ENCODE measurements around the gene ANTKMT.

The ANTKMT gene

GRCh38 chr16:721765-722540 is 1.0 kb downstream of the ANTKMT start:
- no peaks in the 10 kb centered on the region for H3K27me3 ChIP-seq (ENCODE audit: insufficient read depth, poor library complexity, severe bottlenecking)
- peak overlapping the region; percentile 52 for H3K4me3 ChIP-seq (replicated peaks; ENCODE audit: insufficient read depth, low read length)
- H3K27ac ChIP-seq (replicated peaks), result peak overlapping the region; percentile 49
- TF ChIP-seq REST (IDR thresholded peaks at IDR 0.05; ENCODE audit: insufficient replicate concordance, low read depth), result no peak
- no peak for TF ChIP-seq SPI1 (IDR thresholded peaks at IDR 0.05; ENCODE audit: borderline replicate concordance, low read depth)
- TF ChIP-seq POLR2AphosphoS5 (IDR thresholded peaks at IDR 0.05; ENCODE audit: low read depth), result no peak
- no peak for TF ChIP-seq GABPA (IDR thresholded peaks at IDR 0.05; ENCODE audit: low read depth)
- TF ChIP-seq CTCF (IDR thresholded peaks at IDR 0.05; ENCODE audit: insufficient read depth, low read length), result no peak
- DNase-seq (ENCODE audit: low read depth in 1 of 2, low spot score in 1 of 2), result no peak

GRCh38 chr16:722835-723633 is 2.1 kb downstream of the ANTKMT start:
- no peak for DNase-seq (ENCODE audit: low read depth in 1 of 2, low spot score in 1 of 2)
- Histone ChIP-seq H3K27me3 (ENCODE audit: insufficient read depth, poor library complexity, severe bottlenecking) (no peaks in the 10 kb centered on the region), H3K27ac (replicated peaks) (no peak overlapping the region), H3K4me3 (replicated peaks; ENCODE audit: insufficient read depth, low read length) (no peak overlapping the region)
- TF ChIP-seq POLR2AphosphoS5 (IDR thresholded peaks at IDR 0.05; ENCODE audit: low read depth) (peak; percentile 29; the same call in 1 of the 2 replicates), REST (IDR thresholded peaks at IDR 0.05; ENCODE audit: insufficient replicate concordance, low read depth) (no peak)

GRCh38 chr16:723695-724094 is 2.7 kb downstream of the ANTKMT start:
- no peaks in the 10 kb centered on the region for H3K27me3 ChIP-seq (ENCODE audit: insufficient read depth, poor library complexity, severe bottlenecking)
- H3K27ac ChIP-seq (replicated peaks), result no peak overlapping the region
- TF ChIP-seq GABPA (IDR thresholded peaks at IDR 0.05; ENCODE audit: low read depth), result no peak
- TF ChIP-seq SPI1 (IDR thresholded peaks at IDR 0.05; ENCODE audit: borderline replicate concordance, low read depth), result no peak
- no peak for TF ChIP-seq CTCF (IDR thresholded peaks at IDR 0.05; ENCODE audit: insufficient read depth, low read length)
- TF ChIP-seq POLR2AphosphoS5 (IDR thresholded peaks at IDR 0.05; ENCODE audit: low read depth), result no peak
- no peak for TF ChIP-seq REST (IDR thresholded peaks at IDR 0.05; ENCODE audit: insufficient replicate concordance, low read depth)
- no peak for DNase-seq (ENCODE audit: low read depth in 1 of 2, low spot score in 1 of 2)
- no peak overlapping the region for H3K4me3 ChIP-seq (replicated peaks; ENCODE audit: insufficient read depth, low read length)

Measured in HL-60 (cell line).